HL-60 (cell line): ENCODE results near the gene ARRB1.

ENCODE experiments used
- CTCF ChIP-seq: IDR thresholded peaks from one replicate; pipeline ENCODE4 v1.5.1; 2011; ENCODE audit warnings: low read length, control low read depth, inconsistent platforms; ENCODE audit not compliant: insufficient read depth
- POLR2AphosphoS5 ChIP-seq: IDR thresholded peaks from 2 replicates; pipeline ENCODE4 v1.6.1; 2012; ENCODE audit warnings: low read depth
- REST ChIP-seq: IDR thresholded peaks from 2 replicates; pipeline ENCODE4 v1.6.1; 2012; ENCODE audit warnings: low read depth; ENCODE audit not compliant: insufficient replicate concordance
- SPI1 ChIP-seq: IDR thresholded peaks from 2 replicates; pipeline ENCODE4 v1.6.1; 2012; ENCODE audit warnings: low read depth, mild to moderate bottlenecking, borderline replicate concordance

DNA sequence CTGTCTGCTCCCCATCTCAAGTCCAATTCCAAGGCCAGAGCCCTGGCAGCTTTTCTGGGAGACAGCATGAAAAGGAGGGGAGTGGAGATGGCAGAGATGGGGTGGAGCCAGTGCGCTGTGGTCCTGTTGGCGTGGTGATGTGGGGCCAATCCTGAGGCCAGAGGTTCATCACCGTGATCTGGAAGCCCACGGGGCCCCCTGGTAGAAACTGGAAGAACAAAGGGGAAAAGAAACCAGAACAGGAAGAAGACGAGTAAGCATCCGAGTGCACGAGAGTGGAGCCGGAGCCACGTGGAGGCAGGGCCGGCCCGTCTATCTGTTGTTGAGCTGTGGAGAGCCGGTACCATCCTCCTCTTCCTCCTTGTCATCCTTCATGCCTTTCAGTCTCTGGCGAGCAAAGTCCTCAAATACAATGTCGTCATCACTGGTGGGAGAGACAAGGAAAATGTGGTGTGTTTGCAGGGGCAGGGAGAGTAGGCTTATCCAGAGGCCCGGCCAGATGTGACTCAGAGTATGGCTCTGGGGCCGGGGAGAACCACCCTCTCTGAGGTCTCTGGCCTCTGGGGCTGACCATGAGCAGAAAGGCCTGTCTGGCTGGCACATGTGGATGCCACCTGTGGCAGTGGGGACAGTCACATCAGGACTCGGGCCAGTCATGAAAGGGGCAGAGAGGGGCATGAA, 85.5 kb downstream of the ARRB1 start:
- TF ChIP-seq CTCF (no peak), POLR2AphosphoS5 (no peak), SPI1 (no peak), REST (no peak)
